HepG2 (cell line): ENCODE measurements around the gene DNAJC24. TPM values are rescaled to one million over a fixed set of nuclear protein-coding genes. Genes with fewer than 3 reads are reported as not detected.

ENCODE experiments used
- KAT8 ChIP-seq: IDR thresholded peaks from 2 replicates; pipeline ENCODE4 v1.6.1; 2016; ENCODE audit warnings: missing genetic modification reagents, missing compliant biosample characterization
- RORA ChIP-seq: sonication (generic); formaldehyde crosslinking; IDR thresholded peaks from 2 replicates; pipeline ENCODE4 v1.5.0; 2020; ENCODE audit warnings: mild to moderate bottlenecking, missing genetic modification reagents, moderate library complexity
- SP1 ChIP-seq, 2 experiments: fragments of 450-650 bp in 1 of 2; sonication (generic) in 1 of 2; formaldehyde crosslinking in 1 of 2; IDR thresholded peaks; 2 replicates each; pipeline versions ENCODE4 v1.4.0 to v1.6.1; 2016 to 2020; ENCODE audit warnings: missing genetic modification reagents in 1 of 2
- TOE1 ChIP-seq: sonication (generic); formaldehyde crosslinking; IDR thresholded peaks from 2 replicates; pipeline ENCODE4 v1.4.0; 2020; ENCODE audit warnings: mild to moderate bottlenecking, missing genetic modification reagents
- ZBTB10 ChIP-seq: sonication (generic); formaldehyde crosslinking; IDR thresholded peaks from 2 replicates; pipeline ENCODE4 v1.4.0; 2020; ENCODE audit warnings: missing genetic modification reagents, borderline replicate concordance
- ZFP90 ChIP-seq: sonication (generic); formaldehyde crosslinking; IDR thresholded peaks from 2 replicates; pipeline ENCODE4 v1.8.0; 2022; ENCODE audit warnings: missing genetic modification reagents, mild to moderate bottlenecking, inconsistent platforms, borderline replicate concordance
- ZNF10 ChIP-seq: sonication (generic); formaldehyde crosslinking; IDR thresholded peaks from 2 replicates; pipeline ENCODE4 v1.4.0; 2020; ENCODE audit warnings: mild to moderate bottlenecking, low read depth, missing genetic modification reagents, borderline replicate concordance
- ZNF609 ChIP-seq: sonication (generic); formaldehyde crosslinking; IDR thresholded peaks from 2 replicates; pipeline ENCODE4 v1.4.0; 2020; ENCODE audit warnings: mild to moderate bottlenecking, missing genetic modification reagents, borderline replicate concordance
- ZNF776 ChIP-seq: sonication (generic); formaldehyde crosslinking; IDR thresholded peaks from 2 replicates; pipeline ENCODE4 v1.4.0; 2020; ENCODE audit warnings: mild to moderate bottlenecking, missing genetic modification reagents
- polyA plus RNA-seq, 8 experiments: library from polyadenylated mRNA; depleted of rRNA in 3 of 8; stranded (reverse) in 7 of 8; unstranded in 1 of 8; fragments of >200 nt; fragmentation: Illumina TruSeq in 4 of 8; extraction: Trizol in 4 of 8; gene quantifications; 2 replicates each; pipeline versions ENCODE4 v1.2.1 to v1.2.3, GENCODE V29; 2011 to 2016; ENCODE audit warnings: low read depth in 4 of 8, missing spikeins in 1 of 8, mixed read lengths in 1 of 8; ENCODE audit not compliant: insufficient read depth in 1 of 8
- total RNA-seq, 5 experiments: library from RNA; depleted of rRNA; stranded (reverse); fragments of >200 nt; fragmentation: Illumina TruSeq; extraction: Trizol; gene quantifications; 2 replicates each; pipeline ENCODE4 v1.2.3, GENCODE V29; 2016; ENCODE audit warnings: low read depth in 1 of 5

Gene DNAJC24
- total and polyA plus RNA-seq, 2 of the 13 experiments (the other 11 are each of a cell fraction or from before 2014, with no cell fraction given), result 10.5 to 13.7 TPM

GRCh38 chr11:31479066-31479465 is 109.4 kb downstream of the DNAJC24 start (continued):
- TF ChIP-seq SP1 (IDR thresholded peaks at IDR 0.05), result no peak
- TF ChIP-seq SP1 (CRISPR knock-in tag; IDR thresholded peaks at IDR 0.05), result no peak
- TF ChIP-seq ZNF609 (CRISPR knock-in tag), result no peak
- no peak for TF ChIP-seq RORA (CRISPR knock-in tag)
- no peak for TF ChIP-seq ZNF10 (CRISPR knock-in tag)
- no peak for TF ChIP-seq TOE1 (CRISPR knock-in tag)
- no peak for TF ChIP-seq ZNF776 (CRISPR knock-in tag)
- TF ChIP-seq KAT8 (CRISPR knock-in tag), result no peak
- no peak for TF ChIP-seq ZFP90 (CRISPR knock-in tag)
- no peak for TF ChIP-seq ZBTB10 (CRISPR knock-in tag)
